NCI-H526 treated with DMSO at 0.1 percent for 48 hours (cell line): ENCODE measurements around the gene OSGIN1.

Source experiments
- DNase-seq: peaks from one replicate; lab custom pipeline; 2025; lab: John Stamatoyannopoulos, UW

The OSGIN1 gene

GRCh38 chr16:83957296-83957855 is 4.3 kb downstream of the OSGIN1 start:
- no peak for DNase-seq

GRCh38 chr16:83958137-83958845 is 5.3 kb downstream of the OSGIN1 start:
- no peak for DNase-seq

- no peak for DNase-seq
Observed at GRCh38 chr16:83958846-83959565, 6.0 kb downstream of the OSGIN1 start.

- DNase-seq: no peak
Observed at GRCh38 chr16:83959656-83960434, 6.8 kb downstream of the OSGIN1 start.

GRCh38 chr16:83960521-83961249 is 7.6 kb downstream of the OSGIN1 start:
- no peak for DNase-seq

- no peak for DNase-seq
Observed at GRCh38 chr16:83961591-83961990, 8.6 kb downstream of the OSGIN1 start.

GRCh38 chr16:83963277-83964119 is 10.5 kb downstream of the OSGIN1 start:
- DNase-seq: no peak

GRCh38 chr16:83964684-83965443 is 11.8 kb downstream of the OSGIN1 start:
- no peak for DNase-seq

GRCh38 chr16:83965444-83966152 is 12.6 kb downstream of the OSGIN1 start:
- DNase-seq: no peak

- DNase-seq: no peak
Observed at GRCh38 chr16:83966153-83966696, 13.2 kb downstream of the OSGIN1 start.

GRCh38 chr16:83967091-83967490 is 14.1 kb downstream of the OSGIN1 start:
- DNase-seq: no peak

- no peak for DNase-seq
Observed at GRCh38 chr16:83967838-83968305, 14.8 kb downstream of the OSGIN1 start, which contains the start of gene NECAB2. Gene NECAB2 (plus strand): TSS chr16:83968244. CDS start chr16:83968649, 405 bp downstream.

- no peak for DNase-seq
Observed at GRCh38 chr16:83968306-83968851, 15.3 kb downstream of the OSGIN1 start.

GRCh38 chr16:83968891-83969649 is 16.0 kb downstream of the OSGIN1 start:
- no peak for DNase-seq

- no peak for DNase-seq
Observed at GRCh38 chr16:83969771-83970429, 16.9 kb downstream of the OSGIN1 start.

GRCh38 chr16:83970430-83970815 is 17.4 kb downstream of the OSGIN1 start:
- DNase-seq: no peak
